DND-41 (cell line): ENCODE results near the gene OR1M1.

Experiments used
- EZH2 ChIP-seq: IDR thresholded peaks from 3 replicates; pipeline ENCODE4 v1.6.1; 2012; ENCODE audit warnings: borderline replicate concordance, low read depth, mild to moderate bottlenecking, moderate library complexity, low read length, inconsistent platforms; ENCODE audit not compliant: severe bottlenecking
- TF ChIP-seq, protein P1 (sequence below): IDR thresholded peaks from 2 replicates; pipeline ENCODE4 v1.5.1; 2012; ENCODE audit warnings: borderline replicate concordance, low read length, moderate library complexity, mild to moderate bottlenecking; ENCODE audit not compliant: poor library complexity, severe bottlenecking; ENCODE audit errors: extremely low read depth

DNA sequence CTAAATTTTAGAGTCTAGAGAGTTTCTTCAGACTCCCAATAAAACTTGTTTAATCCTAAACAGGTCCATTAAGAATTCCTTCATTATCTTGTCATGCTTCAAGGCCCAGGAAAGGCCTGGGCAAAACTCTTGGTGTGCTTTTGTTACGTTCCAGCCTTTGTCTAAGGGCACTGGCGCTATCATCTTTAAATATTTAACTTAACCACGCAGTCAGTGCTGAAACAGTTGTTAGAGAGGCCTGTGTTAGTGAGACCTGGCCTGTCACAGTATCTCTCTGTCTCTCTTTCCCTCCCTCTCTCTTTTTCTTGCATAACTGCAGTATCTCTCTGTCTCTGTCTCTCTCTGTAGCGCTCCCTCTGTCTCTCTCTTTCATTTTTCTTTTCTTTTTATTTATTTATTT lies 8.2 kb upstream of the OR1M1 start:
- TF ChIP-seq, protein P1, sequence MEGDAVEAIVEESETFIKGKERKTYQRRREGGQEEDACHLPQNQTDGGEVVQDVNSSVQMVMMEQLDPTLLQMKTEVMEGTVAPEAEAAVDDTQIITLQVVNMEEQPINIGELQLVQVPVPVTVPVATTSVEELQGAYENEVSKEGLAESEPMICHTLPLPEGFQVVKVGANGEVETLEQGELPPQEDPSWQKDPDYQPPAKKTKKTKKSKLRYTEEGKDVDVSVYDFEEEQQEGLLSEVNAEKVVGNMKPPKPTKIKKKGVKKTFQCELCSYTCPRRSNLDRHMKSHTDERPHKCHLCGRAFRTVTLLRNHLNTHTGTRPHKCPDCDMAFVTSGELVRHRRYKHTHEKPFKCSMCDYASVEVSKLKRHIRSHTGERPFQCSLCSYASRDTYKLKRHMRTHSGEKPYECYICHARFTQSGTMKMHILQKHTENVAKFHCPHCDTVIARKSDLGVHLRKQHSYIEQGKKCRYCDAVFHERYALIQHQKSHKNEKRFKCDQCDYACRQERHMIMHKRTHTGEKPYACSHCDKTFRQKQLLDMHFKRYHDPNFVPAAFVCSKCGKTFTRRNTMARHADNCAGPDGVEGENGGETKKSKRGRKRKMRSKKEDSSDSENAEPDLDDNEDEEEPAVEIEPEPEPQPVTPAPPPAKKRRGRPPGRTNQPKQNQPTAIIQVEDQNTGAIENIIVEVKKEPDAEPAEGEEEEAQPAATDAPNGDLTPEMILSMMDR = no peak
- no peak for TF ChIP-seq EZH2
